Ectodermal cell (in vitro differentiated cells): ENCODE results near the gene HOXB3.
A peak's percentile ranks its signal among the peaks of the same experiment; 100 is the strongest.

Experiments
- H3K27ac ChIP-seq: 2 replicates; pipeline ENCODE4 v1.7.0; 2013; ENCODE audit warnings: mild to moderate bottlenecking, low read depth, low read length; ENCODE audit not compliant: insufficient read depth, poor library complexity, severe bottlenecking
- H3K27me3 ChIP-seq: 2 replicates; pipeline ENCODE4 v1.7.0; 2013; ENCODE audit warnings: mild to moderate bottlenecking, low read length; ENCODE audit not compliant: insufficient read depth, control insufficient read depth, poor library complexity, severe bottlenecking
- H3K36me3 ChIP-seq: one replicate; pipeline ENCODE4 v1.7.0; 2013; ENCODE audit warnings: low read length; ENCODE audit not compliant: control insufficient read depth, insufficient read depth
- H3K4me1 ChIP-seq: one replicate; pipeline ENCODE4 v1.7.0; 2013; ENCODE audit warnings: low read length; ENCODE audit not compliant: control insufficient read depth, insufficient read depth
- H3K4me3 ChIP-seq: 2 replicates; pipeline ENCODE4 v1.7.0; 2013; ENCODE audit warnings: low read depth, low read length, control low read depth; ENCODE audit not compliant: insufficient read depth
- H3K9me3 ChIP-seq: 2 replicates; pipeline ENCODE4 v1.7.0; 2013; ENCODE audit warnings: mild to moderate bottlenecking, low read length, moderate library complexity; ENCODE audit not compliant: control insufficient read depth
- WGBS, 2 experiments: methylation state at CpG; one replicate each; pipeline ENCODE4 v1.1.7; 2013; ENCODE audit warnings: missing lambda C conversion rate in 2 of 2; 5-methylcytosine and 5-hydroxymethylcytosine counted together

The HOXB3 gene

GRCh38 chr17:48624544-48625494, 34.8 kb upstream of the HOXB3 start:
- peaks cover 100% of the 10 kb centered on the region for H3K27me3 ChIP-seq
- H3K4me3 ChIP-seq = peak overlapping the region; percentile 3
- no peaks in the 10 kb centered on the region for H3K36me3 ChIP-seq
- H3K27ac ChIP-seq = no peak overlapping the region
- H3K4me1 ChIP-seq = peaks cover 6% of the 10 kb centered on the region
- H3K9me3 ChIP-seq = no peaks in the 10 kb centered on the region
- 1% methylated on average over 66 of the region's 66 CpGs for WGBS, 2 experiments

- H3K4me3 ChIP-seq = no peak overlapping the region
- peaks cover 100% of the 10 kb centered on the region for H3K27me3 ChIP-seq
- no peaks in the 10 kb centered on the region for H3K9me3 ChIP-seq
- no peak overlapping the region for H3K27ac ChIP-seq
- no peaks in the 10 kb centered on the region for H3K36me3 ChIP-seq
- WGBS, 2 experiments = 22% methylated on average over 5 of the region's 5 CpGs
- peaks cover 12% of the 10 kb centered on the region for H3K4me1 ChIP-seq
Measured at GRCh38 chr17:48624118-48624517, 34.1 kb upstream of the HOXB3 start.

GRCh38 chr17:48623583-48623982, 33.5 kb upstream of the HOXB3 start:
- 11 to 16% methylated on average over 4 of the region's 4 CpGs for WGBS, 2 experiments
- peaks cover 100% of the 10 kb centered on the region for H3K27me3 ChIP-seq
- no peak overlapping the region for H3K27ac ChIP-seq
- no peaks in the 10 kb centered on the region for H3K36me3 ChIP-seq
- H3K4me1 ChIP-seq = peaks cover 12% of the 10 kb centered on the region
- no peaks in the 10 kb centered on the region for H3K9me3 ChIP-seq
- H3K4me3 ChIP-seq = no peak overlapping the region

GRCh38 chr17:48622857-48623256, 32.8 kb upstream of the HOXB3 start:
- Histone ChIP-seq H3K4me1 (peaks cover 12% of the 10 kb centered on the region), H3K27ac (no peak overlapping the region), H3K4me3 (no peak overlapping the region), H3K36me3 (no peaks in the 10 kb centered on the region), H3K9me3 (no peaks in the 10 kb centered on the region), H3K27me3 (peaks cover 100% of the 10 kb centered on the region)
- 13 to 15% methylated on average over 11 of the region's 11 CpGs for WGBS, 2 experiments

DNA sequence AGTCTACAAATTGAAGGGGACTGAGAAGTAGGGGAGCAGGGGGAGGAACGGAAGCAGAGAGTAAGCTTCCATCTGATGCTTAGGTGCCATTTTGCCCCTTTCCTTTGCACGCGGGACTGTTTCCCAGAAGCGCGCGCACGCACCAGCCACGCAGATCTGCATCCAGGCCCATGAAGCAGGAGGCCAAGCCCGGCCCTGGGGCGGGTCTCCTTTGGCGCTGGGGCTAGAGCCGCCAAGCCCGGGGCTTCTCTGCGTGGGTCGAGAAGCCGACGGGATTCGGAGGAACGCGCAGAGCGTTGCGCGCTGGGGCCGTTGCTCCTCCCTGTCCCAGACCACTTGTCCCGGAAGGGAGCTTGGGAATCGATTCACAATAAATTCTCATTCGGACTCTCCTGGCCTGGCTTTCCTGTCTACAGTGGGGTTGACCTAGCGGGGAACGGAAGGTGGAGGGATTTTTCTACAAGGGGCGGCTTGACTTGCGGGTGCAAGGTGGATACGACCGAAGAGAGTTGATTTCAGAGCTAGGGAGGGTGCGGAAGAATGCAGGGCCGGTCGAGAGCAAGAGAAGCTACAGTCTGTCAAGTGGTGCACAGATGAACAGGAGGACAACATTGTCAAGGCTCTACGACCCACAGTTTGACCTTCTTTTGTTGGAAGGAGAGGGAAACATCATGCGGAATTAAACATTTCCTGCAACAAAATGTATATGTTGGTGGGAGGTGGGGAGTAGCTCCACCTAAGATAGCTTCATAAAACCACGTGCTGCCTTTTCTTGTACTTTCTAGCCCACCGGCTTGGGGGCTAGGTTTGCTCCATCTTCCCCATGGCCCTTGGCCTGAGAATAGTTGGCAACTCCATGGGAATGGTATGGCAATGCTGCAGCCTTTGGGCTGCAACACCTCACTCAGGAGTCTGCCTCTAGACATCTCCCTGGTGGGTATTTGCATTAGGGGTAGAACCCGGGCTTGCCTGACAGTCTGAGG, 31.7 kb upstream of the HOXB3 start:
- no peak overlapping the region for H3K4me3 ChIP-seq
- H3K27me3 ChIP-seq = peaks cover 100% of the 10 kb centered on the region
- WGBS, 2 experiments = 7 to 9% methylated on average over 41 of the region's 41 CpGs
- H3K36me3 ChIP-seq = no peaks in the 10 kb centered on the region
- no peaks in the 10 kb centered on the region for H3K9me3 ChIP-seq
- no peak overlapping the region for H3K27ac ChIP-seq
- H3K4me1 ChIP-seq = peaks cover 12% of the 10 kb centered on the region

DNA sequence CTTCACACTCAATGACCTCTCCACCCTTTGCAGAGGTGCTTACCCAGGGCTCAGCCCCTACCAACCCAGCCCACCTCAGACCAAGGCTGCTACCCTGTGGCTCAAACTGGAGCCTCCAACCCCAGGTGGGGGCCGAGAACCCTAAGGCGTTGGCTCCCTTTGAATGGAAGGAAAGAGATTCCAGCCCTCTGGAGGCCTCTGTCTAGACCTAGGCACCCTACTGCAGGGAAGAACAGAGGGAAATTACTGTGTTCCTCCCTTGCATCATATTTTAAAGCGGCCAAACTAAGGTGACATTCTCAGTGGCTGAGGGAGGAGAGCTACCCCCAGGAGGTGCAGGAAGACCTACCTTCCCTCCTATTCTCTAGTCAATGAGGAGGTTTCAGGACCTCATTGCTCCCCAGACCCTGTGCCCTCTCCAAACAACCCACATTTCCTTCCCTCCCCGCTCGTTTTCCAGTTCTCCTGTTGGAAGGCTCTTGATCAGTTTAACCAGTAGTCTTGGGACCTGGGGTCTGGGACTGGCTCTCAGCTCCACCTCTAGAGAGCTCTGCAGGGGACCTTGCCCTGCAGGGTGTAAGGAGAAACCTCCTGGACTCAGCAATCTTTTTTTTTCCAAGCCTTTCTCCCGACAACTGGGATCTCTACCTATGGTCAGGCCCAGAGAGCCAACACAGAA, 30.6 kb upstream of the HOXB3 start:
- WGBS, 2 experiments = 6 to 9% methylated on average over 6 of the region's 6 CpGs
- Histone ChIP-seq H3K4me1 (peaks cover 7% of the 10 kb centered on the region), H3K9me3 (no peaks in the 10 kb centered on the region), H3K36me3 (no peaks in the 10 kb centered on the region), H3K27me3 (peaks cover 100% of the 10 kb centered on the region), H3K4me3 (no peak overlapping the region), H3K27ac (no peak overlapping the region)

DNA sequence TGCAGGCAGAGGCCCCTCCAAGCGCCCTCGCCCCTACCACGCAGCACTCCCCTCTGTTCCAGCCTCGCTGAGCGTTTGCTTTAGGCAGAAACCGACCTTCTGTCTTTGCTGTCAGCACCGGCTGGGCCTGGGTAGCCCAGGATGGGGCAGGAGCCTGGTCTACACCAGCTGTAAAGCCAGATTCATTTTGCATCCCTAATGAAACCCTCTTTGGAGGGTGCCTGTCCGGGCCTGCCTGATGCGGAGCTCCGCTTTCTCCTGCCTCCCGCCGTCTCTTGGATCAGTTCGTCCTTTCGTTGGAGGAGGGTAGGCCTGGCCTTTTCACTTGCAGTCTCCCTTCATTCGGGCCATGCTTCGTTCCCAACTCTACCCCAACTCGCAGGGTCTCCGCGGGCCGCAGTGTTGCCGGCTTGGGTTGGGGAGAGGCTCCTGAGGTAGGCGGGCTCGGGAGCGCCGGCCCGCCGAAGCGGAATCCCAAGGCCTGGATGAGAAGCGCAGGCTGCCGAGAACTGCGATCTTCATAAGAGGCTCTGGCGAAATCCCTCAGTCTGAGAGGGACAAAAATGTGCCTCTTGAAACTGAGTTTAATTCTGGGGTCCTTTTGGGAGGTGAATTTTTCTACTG, 29.9 kb upstream of the HOXB3 start:
- 2 to 3% methylated on average over 32 of the region's 32 CpGs for WGBS, 2 experiments
- Histone ChIP-seq H3K36me3 (no peaks in the 10 kb centered on the region), H3K4me3 (no peak overlapping the region), H3K27me3 (peaks cover 100% of the 10 kb centered on the region), H3K4me1 (peaks cover 7% of the 10 kb centered on the region), H3K27ac (no peak overlapping the region), H3K9me3 (no peaks in the 10 kb centered on the region)

GRCh38 chr17:48618256-48618896, 28.3 kb upstream of the HOXB3 start:
- H3K36me3 ChIP-seq = no peaks in the 10 kb centered on the region
- H3K27ac ChIP-seq = no peak overlapping the region
- 5 to 6% methylated on average over 23 to 25 of the region's 25 CpGs for WGBS, 2 experiments
- peaks cover 100% of the 10 kb centered on the region for H3K27me3 ChIP-seq
- peaks cover 7% of the 10 kb centered on the region for H3K4me1 ChIP-seq
- H3K9me3 ChIP-seq = no peaks in the 10 kb centered on the region
- H3K4me3 ChIP-seq = no peak overlapping the region
